Inferior parietal cortex (tissue), 1 donor: Measurements from ENCODE around the gene C2orf49.
"Not testable (repeated sequence)": the region's sequence is repeated elsewhere in the genome, so short reads cannot be mapped to it uniquely, and the experiment has no call there.

ENCODE experiments used
- DNase-seq: peaks from one replicate; pipeline ENCODE4 v3.0.0-alpha.2; 2016; ENCODE audit errors: extremely low spot score

Gene C2orf49

DNA sequence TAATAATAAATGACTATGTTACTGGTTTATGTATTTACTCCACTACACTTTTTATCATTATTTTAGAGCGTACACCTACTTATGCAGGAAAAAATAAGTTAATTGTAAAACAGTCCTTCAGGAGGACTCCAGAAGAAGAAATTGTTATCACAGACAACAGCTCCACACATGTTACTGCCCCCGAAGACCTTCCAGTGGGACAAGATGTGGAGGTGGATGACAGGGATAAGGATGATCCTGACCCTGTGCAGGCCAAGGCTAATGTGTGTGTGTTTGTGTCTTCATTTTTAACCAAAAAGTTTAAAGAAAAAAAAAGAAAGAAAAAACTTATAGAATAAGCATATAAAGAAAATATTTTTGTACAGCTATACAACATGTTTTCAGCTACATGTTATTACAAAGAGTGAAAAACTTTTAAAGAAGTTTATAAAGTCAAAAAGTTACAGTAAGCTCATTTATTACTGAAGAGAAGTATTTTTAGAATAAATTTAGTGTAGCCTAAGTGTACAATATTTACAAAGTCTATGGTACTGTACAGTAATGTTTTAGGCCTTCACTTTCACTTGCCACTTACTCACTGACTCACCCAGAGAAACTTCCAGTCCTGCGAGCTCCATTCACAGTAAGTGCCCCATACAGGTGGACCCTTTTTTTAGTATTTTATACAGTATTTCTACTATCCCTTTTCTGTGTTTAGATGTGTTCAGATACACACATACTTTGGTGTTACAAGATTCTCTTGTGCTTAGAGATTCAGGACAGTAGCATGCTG lies 15.3 kb upstream of the C2orf49 start:
- DNase-seq = no peak

DNA sequence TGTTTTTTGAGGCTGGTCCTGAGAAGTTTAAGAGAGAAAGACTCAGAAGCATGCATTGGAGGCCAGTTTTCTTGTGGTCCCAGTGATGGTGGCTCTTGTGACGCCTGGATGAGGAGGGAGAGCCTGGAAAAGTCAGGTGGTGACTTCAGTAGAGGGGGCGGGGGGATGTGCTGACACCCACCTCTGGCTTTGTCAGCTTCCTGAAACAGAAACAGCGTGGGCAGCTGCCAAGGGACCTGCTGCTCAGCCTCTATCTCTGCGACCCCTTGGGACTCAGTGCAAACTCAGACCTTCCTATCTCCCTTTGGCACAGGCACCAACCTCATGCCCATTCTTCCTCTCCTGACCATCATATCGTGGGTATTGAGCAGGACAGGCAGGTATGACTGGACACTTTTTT lies 14.2 kb upstream of the C2orf49 start:
- DNase-seq = no peak

GRCh38 chr2:105324101-105324500 lies 13.2 kb upstream of the C2orf49 start:
- DNase-seq = no peak

DNA sequence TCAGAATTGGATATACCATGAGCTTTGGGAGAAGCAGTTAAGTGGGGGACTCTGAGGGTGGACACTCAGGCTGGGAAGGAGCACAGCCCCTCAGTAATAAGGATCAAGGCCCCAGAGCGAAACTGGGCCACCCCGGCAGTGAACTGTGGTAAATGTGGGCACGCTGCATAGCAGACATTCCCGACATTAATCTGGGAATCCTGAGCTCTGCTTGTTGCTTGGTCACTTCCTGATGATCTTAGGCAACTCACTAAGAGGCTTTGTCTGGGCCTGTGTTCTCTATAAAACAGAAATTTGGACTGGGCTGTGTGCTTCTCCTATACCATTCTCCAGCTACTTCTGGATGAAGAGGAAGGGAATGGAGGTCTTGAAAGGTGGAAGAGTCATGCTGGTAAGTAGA lies 12.6 kb upstream of the C2orf49 start:
- no peak for DNase-seq

DNA sequence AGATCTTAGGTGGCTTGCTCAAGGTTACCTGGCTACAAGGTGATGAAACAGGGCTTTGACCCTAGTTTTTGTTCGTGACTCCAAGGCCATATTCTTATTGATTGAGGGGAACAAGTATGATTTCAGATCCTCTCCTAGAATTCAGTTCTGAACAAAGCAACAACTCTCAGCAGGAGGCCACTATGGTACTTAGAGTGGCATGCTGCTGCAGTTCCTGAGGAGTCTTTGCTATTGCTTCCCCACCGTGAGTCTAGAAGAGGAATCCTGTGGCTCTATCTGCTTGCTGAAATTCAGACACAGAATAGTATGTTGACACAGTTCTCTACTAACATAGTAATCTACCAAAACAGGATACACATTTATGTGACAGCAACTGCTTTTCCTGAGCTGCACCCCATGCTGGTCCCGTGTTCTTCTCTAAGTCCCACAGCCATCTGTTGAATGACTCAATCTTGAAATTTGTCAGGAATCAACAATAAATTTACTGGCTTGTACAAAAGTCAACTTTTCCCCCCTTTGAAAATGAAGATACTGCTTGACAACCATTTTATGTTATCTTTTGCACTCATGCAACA lies 11.9 kb upstream of the C2orf49 start:
- no peak for DNase-seq

DNA sequence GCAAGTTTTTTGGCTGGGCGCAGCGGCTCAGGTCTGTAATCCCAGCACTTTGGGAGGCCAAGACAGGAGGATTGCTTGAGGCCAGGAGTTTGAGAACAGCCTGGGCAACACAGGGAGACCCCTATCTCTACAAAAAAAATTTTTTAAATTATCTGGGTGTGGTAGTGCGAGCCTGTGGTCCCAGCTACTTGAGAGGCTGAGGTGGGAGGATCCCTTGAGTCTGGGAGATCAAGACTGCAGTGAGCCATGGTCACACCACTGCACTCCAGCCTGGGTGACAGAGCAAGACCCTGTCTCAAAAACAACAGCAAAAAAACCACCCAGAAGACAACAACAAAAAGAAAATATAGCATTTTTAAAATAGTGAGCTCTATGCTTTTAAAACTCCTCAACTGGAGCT lies 10.1 kb upstream of the C2orf49 start:
- not testable (repeated sequence) for DNase-seq

DNA sequence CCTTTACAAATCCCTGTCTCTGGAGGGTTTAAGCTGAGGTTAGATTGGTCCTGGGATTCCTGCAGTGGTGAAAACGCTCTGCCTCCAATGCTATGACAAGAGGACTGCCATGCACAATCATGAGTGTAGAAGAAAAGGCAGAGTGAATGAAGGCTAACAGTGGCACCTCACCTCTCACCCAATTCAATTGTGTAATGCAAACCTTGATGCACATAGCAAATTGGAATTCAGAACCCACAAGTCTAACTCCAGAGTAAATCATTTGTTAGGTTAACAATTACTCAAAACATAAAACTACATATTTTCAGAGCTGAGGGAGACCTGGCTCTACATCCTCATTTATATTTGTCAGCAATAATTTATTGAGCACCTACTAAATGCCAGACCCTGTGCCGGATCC lies 9.7 kb upstream of the C2orf49 start:
- no peak for DNase-seq

GRCh38 chr2:105328281-105329196 lies 8.8 kb upstream of the C2orf49 start:
- DNase-seq = no peak

DNA sequence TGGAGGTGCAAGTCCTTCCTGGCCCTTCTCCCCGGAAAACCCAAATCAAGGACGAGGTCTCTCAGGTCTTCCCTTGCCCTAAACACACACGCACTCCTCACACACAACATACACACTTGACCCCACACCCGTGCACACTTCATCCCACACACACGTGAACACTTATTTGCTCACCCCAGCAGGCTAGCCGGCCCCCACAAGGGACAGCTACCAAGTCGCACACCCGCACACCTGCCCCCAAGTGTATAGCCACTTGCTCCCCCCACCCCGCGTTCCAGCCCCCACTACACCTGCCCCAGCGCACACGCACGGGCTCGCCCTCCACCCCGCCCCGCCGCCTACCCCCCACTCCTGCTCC lies 8.2 kb upstream of the C2orf49 start:
- DNase-seq = no peak

- DNase-seq = peak; percentile 35
Observed at GRCh38 chr2:105329561-105330495, 7.5 kb upstream of the C2orf49 start, which contains the start of gene TGFBRAP1. Gene TGFBRAP1, minus strand, starts transcription at chr2:105329735. Its CDS starts 21,434 bp downstream, at chr2:105308301.

GRCh38 chr2:105330681-105331375 lies 6.5 kb upstream of the C2orf49 start:
- DNase-seq = no peak

- no peak for DNase-seq
Observed at GRCh38 chr2:105334211-105334610, 3.1 kb upstream of the C2orf49 start.

- DNase-seq = no peak
Observed at GRCh38 chr2:105335469-105335868, 1.9 kb upstream of the C2orf49 start.

DNA sequence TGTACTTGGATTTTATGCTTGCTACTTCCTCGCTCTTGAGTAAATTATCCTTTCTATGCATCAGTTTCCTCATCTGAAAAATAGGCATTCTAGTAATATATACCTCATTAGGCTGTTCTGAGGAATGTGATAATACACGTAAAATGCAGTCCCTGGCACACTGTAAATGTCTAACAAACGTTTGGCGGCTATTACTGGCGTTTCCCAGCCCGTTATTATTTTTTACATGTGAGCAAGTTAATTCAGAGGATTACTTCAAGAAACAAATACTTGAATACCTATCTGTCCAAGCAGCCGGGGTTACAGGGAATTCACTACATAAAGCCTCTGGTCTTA lies 586 bp upstream of the C2orf49 start:
- no peak for DNase-seq

GRCh38 chr2:105338020-105338385 lies 663 bp downstream of the C2orf49 start:
- no peak for DNase-seq

DNA sequence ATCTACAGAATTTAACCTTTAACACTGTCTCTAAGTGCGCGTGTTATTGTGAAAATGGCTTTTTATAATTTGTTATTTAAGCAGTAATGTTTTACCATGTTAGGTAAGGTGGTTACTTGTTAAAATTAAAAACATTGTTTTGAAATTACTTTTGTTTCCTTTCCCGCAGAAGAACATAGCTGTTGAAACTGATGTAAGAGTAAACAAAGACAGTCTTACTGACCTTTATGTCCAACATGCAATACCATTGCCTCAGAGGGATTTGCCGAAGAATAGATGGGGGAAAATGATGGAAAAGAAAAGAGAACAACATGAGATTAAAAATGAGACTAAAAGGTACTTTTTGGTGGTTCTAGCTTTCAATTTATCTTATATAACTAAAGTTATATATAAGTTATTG lies 2.1 kb downstream of the C2orf49 start:
- no peak for DNase-seq

- DNase-seq = no peak
Observed at GRCh38 chr2:105344704-105345345, 7.5 kb downstream of the C2orf49 start.

DNA sequence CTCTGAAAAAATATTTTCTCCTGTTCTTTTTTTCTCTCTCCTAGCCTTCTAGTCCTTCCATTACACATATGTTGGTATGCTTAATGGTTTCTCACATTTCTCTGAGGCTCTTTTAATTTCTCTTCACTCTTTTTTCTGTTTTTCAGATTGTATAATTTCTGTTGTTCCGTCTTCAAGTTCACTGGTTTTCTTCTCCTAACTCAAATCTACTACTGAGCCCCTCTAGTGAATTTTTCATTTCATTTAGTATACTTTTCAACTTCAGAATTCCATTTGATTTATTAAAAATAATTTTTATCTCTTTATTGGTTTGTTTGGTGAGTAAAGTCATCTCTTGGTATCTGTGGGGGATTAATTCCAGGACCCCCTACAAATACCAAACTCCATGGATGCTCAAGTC lies 19.8 kb downstream of the C2orf49 start:
- no peak for DNase-seq

DNA sequence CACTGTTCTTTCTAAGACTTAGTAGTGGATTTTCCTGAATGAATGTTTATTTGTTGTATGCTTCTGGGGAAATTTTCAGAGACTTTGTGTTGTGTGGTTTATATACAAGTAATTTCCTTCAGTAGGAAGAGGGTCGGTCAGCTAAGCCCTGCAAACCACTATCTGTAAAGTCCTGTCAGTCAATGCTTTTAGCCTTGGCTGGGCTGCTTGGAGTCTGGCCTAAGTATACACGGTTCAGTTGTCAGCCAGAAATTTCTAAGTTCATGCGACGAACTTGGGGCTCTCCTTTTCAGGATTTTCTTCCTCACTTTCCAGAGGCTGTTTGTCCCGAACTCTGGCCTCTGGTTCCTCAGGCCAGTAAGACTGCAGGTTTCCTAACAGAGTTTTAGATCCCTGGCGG lies 21.3 kb downstream of the C2orf49 start:
- no peak for DNase-seq

GRCh38 chr2:105361102-105361889 lies 24.0 kb downstream of the C2orf49 start:
- no peak for DNase-seq
